GM20000 (cell line): ENCODE data around the gene CCDC169.

Experiments used
- DNase-seq: peaks from one replicate; pipeline ENCODE4 v3.0.0; 2012; ENCODE audit warnings: low spot score
- CTCF ChIP-seq: IDR thresholded peaks from 2 replicates; pipeline ENCODE4 v1.5.1; 2012; ENCODE audit warnings: mild to moderate bottlenecking, control low read depth; ENCODE audit errors: extremely low read depth, missing control alignments

Gene CCDC169

GRCh38 chr13:36297366-36298338, at the start of gene CCDC169:
TSS of gene CCDC169 (minus strand) at chr13:36297814. CDS start at chr13:36297719, 95 bp downstream.
- TF ChIP-seq CTCF = no peak
- DNase-seq = peak; percentile 32

GRCh38 chr13:36346222-36347083, 48.8 kb upstream of the CCDC169 start, which contains the start of gene SPART:
TSS of gene SPART (minus strand) at chr13:36346394. CDS start at chr13:36335830, 10,564 bp downstream.
- DNase-seq = peak; percentile 88
- peak; percentile 94 for TF ChIP-seq CTCF

GRCh38 chr13:36345438-36346221, 48.0 kb upstream of the CCDC169 start:
- TF ChIP-seq CTCF = no peak
- peak; percentile 10 for DNase-seq

- peak; percentile 8 for DNase-seq
- TF ChIP-seq CTCF = no peak
Observed at GRCh38 chr13:36344886-36345437, 47.3 kb upstream of the CCDC169 start.

DNA sequence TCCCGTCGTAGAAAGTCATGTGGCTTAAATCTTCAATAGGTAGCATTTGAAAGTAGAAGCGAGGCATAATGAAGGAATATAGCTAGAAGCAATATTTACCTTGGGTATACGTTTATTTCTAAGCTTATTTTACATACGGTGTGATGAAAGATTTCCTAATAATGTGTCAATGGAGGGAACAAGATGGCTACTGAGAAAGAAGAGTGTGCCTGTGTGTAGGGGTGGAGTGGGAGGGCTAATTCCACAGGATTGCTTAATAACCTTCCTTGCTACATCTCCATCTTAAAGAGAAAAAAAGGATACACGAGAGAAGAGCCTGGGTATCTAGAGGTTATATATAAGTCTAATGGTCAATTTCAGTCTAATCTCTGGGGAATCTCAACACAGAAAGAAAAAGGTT, 46.6 kb upstream of the CCDC169 start:
- no peak for TF ChIP-seq CTCF
- no peak for DNase-seq

DNA sequence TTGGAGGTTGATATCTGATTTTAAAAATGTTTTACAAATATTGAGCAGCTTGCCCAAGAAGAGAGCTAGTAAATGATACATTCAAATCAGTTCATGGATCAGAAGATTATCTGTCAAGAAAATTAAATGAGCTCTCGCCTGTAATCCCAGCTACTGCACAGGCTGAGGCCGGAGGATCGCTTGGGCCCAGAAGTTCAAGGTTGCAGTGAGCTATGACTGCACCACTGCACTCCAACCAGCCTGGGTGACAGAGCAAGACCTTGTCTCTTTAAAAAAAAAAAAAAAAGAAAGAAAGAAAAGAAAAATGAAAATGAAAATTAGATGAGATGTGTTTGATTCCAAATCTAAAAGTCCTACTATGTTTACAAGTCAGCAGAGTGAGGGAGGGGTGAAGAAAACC, 46.2 kb upstream of the CCDC169 start:
- no peak for TF ChIP-seq CTCF

More for the DNA sequence above, 46.2 kb upstream of the CCDC169 start:
- no peak for DNase-seq
